ENCODE data around the gene DCAF6. TPM values are rescaled to one million over a fixed set of nuclear protein-coding genes. Genes with fewer than 3 reads are reported as not detected.

The DCAF6 gene
- total and polyA plus RNA-seq, 9 donors = 91.0 to 130 (median 110) TPM

DNA sequence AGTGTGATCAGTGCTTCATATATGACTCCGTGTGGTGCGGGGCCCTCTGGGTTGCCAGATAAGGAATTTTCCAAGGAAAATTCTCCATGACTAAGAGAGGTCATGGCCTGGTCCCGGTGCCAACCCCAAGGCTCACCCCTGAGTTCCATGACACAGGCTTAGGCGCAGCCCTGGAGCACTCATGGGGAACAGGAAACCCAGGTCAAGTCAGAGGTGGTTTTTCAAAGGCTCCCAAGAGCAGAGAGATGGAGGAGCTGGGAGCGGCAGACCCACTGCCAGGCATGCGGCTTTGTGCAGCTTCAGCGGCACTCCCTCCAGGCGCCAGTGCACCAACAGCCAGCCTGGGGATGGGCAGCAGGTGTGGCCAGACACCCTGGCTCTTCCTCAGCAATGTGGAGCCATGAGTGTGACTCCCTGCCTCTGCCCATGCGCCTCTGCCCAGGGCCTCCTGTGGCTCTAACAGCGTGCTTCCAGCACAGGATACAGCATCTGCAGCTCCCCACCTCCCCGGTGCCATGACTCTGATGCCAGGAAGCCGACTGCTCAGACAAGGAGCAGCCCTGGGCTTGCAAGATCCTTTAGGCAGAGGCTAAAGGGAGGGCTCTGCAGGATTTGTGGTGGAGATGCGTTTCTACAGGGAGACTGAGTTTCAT lies 153.0 kb downstream of the DCAF6 start:
- 95% methylated on average over 12 of the region's 13 CpGs for WGBS (ENCODE audit: insufficient coverage)
- no peaks in the 10 kb centered on the region for H3K27me3 ChIP-seq (ENCODE audit: control insufficient read depth, insufficient read depth, low read length)
- H3K36me3 ChIP-seq (ENCODE audit: control insufficient read depth, insufficient read depth, low read length) = peaks cover 23% of the 10 kb centered on the region
- no peaks in the 10 kb centered on the region for H3K9me3 ChIP-seq (replicated peaks; ENCODE audit: control insufficient read depth, low read depth, low read length)
- no peak overlapping the region for H3K4me3 ChIP-seq (ENCODE audit: low read length)
- H3K4me1 ChIP-seq (ENCODE audit: control insufficient read depth, insufficient read depth, low read length) = peaks cover 10% of the 10 kb centered on the region
- DNase-seq = no peak
- no peak overlapping the region for H3K27ac ChIP-seq (ENCODE audit: low read length)

DNA sequence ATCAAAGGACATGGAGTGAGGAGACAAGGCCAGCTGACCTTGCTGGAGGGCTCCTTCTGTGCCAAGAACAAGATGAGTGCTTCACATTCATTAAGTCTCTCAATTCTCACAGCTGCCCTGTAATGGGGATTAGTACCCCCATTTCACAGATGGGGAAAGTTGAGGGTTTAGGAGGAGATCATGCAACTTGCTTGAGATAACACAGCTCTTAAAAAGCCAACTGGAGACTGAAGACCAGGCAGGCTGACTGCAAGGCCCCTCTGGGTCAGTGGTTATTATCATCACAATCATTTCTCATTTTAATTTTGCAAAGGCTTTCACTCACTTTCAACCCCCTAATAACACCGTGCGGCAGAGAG lies 153.5 kb downstream of the DCAF6 start:
- no peak for DNase-seq
- Histone ChIP-seq H3K27ac (ENCODE audit: low read length) (no peak overlapping the region), H3K4me1 (ENCODE audit: control insufficient read depth, insufficient read depth, low read length) (peaks cover 7% of the 10 kb centered on the region), H3K36me3 (ENCODE audit: control insufficient read depth, insufficient read depth, low read length) (peaks cover 23% of the 10 kb centered on the region), H3K9me3 (replicated peaks; ENCODE audit: control insufficient read depth, low read depth, low read length) (no peaks in the 10 kb centered on the region), H3K4me3 (ENCODE audit: low read length) (no peak overlapping the region), H3K27me3 (ENCODE audit: control insufficient read depth, insufficient read depth, low read length) (no peaks in the 10 kb centered on the region)
- no CpG with 5 or more reads among the region's 2 CpGs for WGBS (ENCODE audit: insufficient coverage)

- Histone ChIP-seq H3K9me3 (replicated peaks; ENCODE audit: control insufficient read depth, low read depth, low read length) (no peaks in the 10 kb centered on the region), H3K4me1 (ENCODE audit: control insufficient read depth, insufficient read depth, low read length) (peaks cover 4% of the 10 kb centered on the region), H3K27me3 (ENCODE audit: control insufficient read depth, insufficient read depth, low read length) (no peaks in the 10 kb centered on the region), H3K36me3 (ENCODE audit: control insufficient read depth, insufficient read depth, low read length) (peaks cover 24% of the 10 kb centered on the region), H3K4me3 (ENCODE audit: low read length) (no peak overlapping the region), H3K27ac (ENCODE audit: low read length) (no peak overlapping the region)
- 89% methylated on average over 13 of the region's 14 CpGs for WGBS (ENCODE audit: insufficient coverage)
- DNase-seq = no peak
These were observed 153.9 kb downstream of the DCAF6 start for GRCh38 chr1:168090395-168090794.

DNA sequence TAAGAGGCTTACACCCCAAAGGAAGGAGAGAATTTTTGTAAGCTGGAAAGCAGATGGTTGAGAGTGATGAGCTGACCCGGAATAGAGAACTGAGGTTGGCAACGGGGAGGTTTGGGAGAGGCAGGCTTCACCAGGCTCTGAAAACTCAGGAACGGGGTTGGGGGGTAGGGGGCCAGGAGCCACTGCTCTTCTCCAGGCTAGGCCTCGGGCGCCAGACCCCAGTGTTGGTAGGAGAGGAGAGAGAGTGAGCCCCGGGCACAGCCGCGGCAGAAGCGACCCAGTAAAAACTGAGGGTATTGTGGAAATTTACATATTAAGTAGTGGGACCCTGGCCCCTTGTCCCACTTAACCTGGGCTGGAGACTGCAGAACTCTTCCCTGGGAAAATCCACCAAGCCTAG lies 154.6 kb downstream of the DCAF6 start:
- Histone ChIP-seq H3K4me1 (ENCODE audit: control insufficient read depth, insufficient read depth, low read length) (no peaks in the 10 kb centered on the region), H3K27ac (ENCODE audit: low read length) (no peak overlapping the region), H3K4me3 (ENCODE audit: low read length) (no peak overlapping the region), H3K36me3 (ENCODE audit: control insufficient read depth, insufficient read depth, low read length) (peaks cover 29% of the 10 kb centered on the region), H3K27me3 (ENCODE audit: control insufficient read depth, insufficient read depth, low read length) (no peaks in the 10 kb centered on the region), H3K9me3 (replicated peaks; ENCODE audit: control insufficient read depth, low read depth, low read length) (no peaks in the 10 kb centered on the region)
- no peak for DNase-seq
- WGBS (ENCODE audit: insufficient coverage) = 86% methylated on average over 5 of the region's 9 CpGs

GRCh38 chr1:168091720-168092550 lies 155.5 kb downstream of the DCAF6 start:
- H3K27me3 ChIP-seq (ENCODE audit: control insufficient read depth, insufficient read depth, low read length) = no peaks in the 10 kb centered on the region
- WGBS (ENCODE audit: insufficient coverage) = 77% methylated on average over 5 of the region's 8 CpGs
- H3K36me3 ChIP-seq (ENCODE audit: control insufficient read depth, insufficient read depth, low read length) = peaks cover 35% of the 10 kb centered on the region
- no peak overlapping the region for H3K4me3 ChIP-seq (ENCODE audit: low read length)
- H3K9me3 ChIP-seq (replicated peaks; ENCODE audit: control insufficient read depth, low read depth, low read length) = no peaks in the 10 kb centered on the region
- no peaks in the 10 kb centered on the region for H3K4me1 ChIP-seq (ENCODE audit: control insufficient read depth, insufficient read depth, low read length)
- H3K27ac ChIP-seq (ENCODE audit: low read length) = no peak overlapping the region
- no peak for DNase-seq

- Histone ChIP-seq H3K9me3 (replicated peaks; ENCODE audit: control insufficient read depth, low read depth, low read length) (no peaks in the 10 kb centered on the region), H3K36me3 (ENCODE audit: control insufficient read depth, insufficient read depth, low read length) (peaks cover 33% of the 10 kb centered on the region), H3K4me3 (ENCODE audit: low read length) (no peak overlapping the region), H3K27me3 (ENCODE audit: control insufficient read depth, insufficient read depth, low read length) (no peaks in the 10 kb centered on the region), H3K4me1 (ENCODE audit: control insufficient read depth, insufficient read depth, low read length) (no peaks in the 10 kb centered on the region), H3K27ac (ENCODE audit: low read length) (no peak overlapping the region)
- no peak for DNase-seq
- WGBS (ENCODE audit: insufficient coverage) = 71% methylated on average over 12 of the region's 16 CpGs
These were observed 156.3 kb downstream of the DCAF6 start for GRCh38 chr1:168092566-168093355.

DNA sequence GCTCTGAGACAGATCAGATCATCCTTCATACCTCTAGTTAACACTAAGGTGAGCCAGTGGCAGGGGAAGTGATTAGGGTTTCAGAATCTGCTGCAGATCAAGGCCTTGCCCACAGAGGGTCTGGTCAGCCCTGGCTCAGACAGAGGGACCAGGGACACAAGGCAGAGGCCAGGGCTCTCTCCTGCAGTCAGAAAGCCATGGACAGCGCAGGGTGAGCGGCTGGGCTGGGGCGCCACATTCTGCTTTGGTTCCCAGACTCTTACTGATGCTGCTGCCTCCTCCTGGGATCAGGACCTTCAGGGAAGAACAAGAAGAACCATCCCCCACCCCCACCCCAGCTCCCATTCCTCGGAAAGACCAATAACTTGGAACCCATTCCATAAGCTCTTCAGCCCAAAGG lies 157.1 kb downstream of the DCAF6 start:
- DNase-seq = no peak
- H3K36me3 ChIP-seq (ENCODE audit: control insufficient read depth, insufficient read depth, low read length) = peaks cover 41% of the 10 kb centered on the region
- no peaks in the 10 kb centered on the region for H3K9me3 ChIP-seq (replicated peaks; ENCODE audit: control insufficient read depth, low read depth, low read length)
- H3K4me3 ChIP-seq (ENCODE audit: low read length) = no peak overlapping the region
- H3K4me1 ChIP-seq (ENCODE audit: control insufficient read depth, insufficient read depth, low read length) = no peaks in the 10 kb centered on the region
- no peak overlapping the region for H3K27ac ChIP-seq (ENCODE audit: low read length)
- 93% methylated on average over 4 of the region's 4 CpGs for WGBS (ENCODE audit: insufficient coverage)
- no peaks in the 10 kb centered on the region for H3K27me3 ChIP-seq (ENCODE audit: control insufficient read depth, insufficient read depth, low read length)

GRCh38 chr1:168095476-168095875 lies 159.0 kb downstream of the DCAF6 start:
- Histone ChIP-seq H3K27ac (ENCODE audit: low read length) (no peak overlapping the region), H3K36me3 (ENCODE audit: control insufficient read depth, insufficient read depth, low read length) (peaks cover 44% of the 10 kb centered on the region), H3K27me3 (ENCODE audit: control insufficient read depth, insufficient read depth, low read length) (no peaks in the 10 kb centered on the region), H3K9me3 (replicated peaks; ENCODE audit: control insufficient read depth, low read depth, low read length) (no peaks in the 10 kb centered on the region), H3K4me1 (ENCODE audit: control insufficient read depth, insufficient read depth, low read length) (no peaks in the 10 kb centered on the region), H3K4me3 (ENCODE audit: low read length) (no peak overlapping the region)
- no peak for DNase-seq
- 97% methylated on average over 5 of the region's 6 CpGs for WGBS (ENCODE audit: insufficient coverage)

DNA sequence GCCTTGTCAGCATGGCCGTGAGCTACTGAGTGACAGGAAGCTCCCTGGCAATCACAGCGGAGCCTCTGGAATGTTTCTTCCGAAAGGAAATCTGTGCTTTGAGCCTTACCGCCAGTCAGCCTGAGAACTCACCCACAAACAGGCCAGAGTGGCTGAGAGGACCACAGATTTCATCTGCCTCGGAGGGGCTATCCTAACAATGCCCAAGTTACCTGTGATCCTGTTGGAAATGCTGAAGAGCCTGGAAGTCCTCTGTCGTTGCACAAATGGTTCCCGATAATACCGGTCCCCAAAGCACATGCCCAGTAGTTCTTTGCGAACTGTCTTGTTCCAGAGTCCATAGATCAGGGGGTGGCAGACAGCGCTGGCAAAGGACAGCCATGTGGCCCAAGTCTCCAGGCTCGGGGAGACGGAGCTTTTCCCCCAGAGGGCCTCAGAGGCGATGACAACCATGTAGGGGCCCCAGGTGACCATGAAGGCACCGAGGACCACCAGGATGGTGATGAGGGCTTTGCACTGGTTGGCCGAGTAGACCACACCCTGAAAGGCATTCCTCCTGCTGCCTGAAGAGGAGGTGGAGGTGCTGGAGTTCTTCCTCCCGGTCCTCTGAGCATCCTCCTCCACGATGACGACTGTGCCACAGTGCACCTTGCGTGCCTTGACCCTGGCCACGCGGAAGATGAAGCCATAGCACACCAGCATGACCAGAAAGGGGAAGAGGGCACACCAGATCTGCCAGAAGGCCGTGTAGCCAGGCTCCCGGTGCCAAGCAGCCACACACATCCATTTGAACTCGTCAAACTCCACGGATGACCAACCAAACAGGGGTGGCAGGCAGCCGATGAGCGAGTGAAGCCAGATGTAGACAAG lies 160.0 kb downstream of the DCAF6 start:
- Histone ChIP-seq H3K9me3 (replicated peaks; ENCODE audit: control insufficient read depth, low read depth, low read length) (no peaks in the 10 kb centered on the region), H3K27ac (ENCODE audit: low read length) (no peak overlapping the region), H3K27me3 (ENCODE audit: control insufficient read depth, insufficient read depth, low read length) (no peaks in the 10 kb centered on the region), H3K4me1 (ENCODE audit: control insufficient read depth, insufficient read depth, low read length) (no peaks in the 10 kb centered on the region), H3K4me3 (ENCODE audit: low read length) (no peak overlapping the region), H3K36me3 (ENCODE audit: control insufficient read depth, insufficient read depth, low read length) (peaks cover 40% of the 10 kb centered on the region)
- WGBS (ENCODE audit: insufficient coverage) = 95% methylated on average over 24 of the region's 27 CpGs
- no peak for DNase-seq
